Panc1 (cell line): ENCODE measurements around the gene CUX1. TPM values are rescaled to one million over a fixed set of nuclear protein-coding genes. Genes with fewer than 3 reads are reported as not detected.

Source experiments
- ATAC-seq: fragments of 200-7000 bp; cut with Tn5 transposase; 2 replicates; pipeline ENCODE4 v1.9.1; 2020; ENCODE audit warnings: mild to moderate bottlenecking, moderate library complexity
- BruUV-seq: library from RNA; stranded (reverse); fragments of 400-500 nt; replicated peaks from 2 replicates; lab custom pipeline; 2021; lab: Mats Ljungman, UMichigan
- CTCF ChIA-PET: fragments of 300-600 bp; sonication (Branson Sonifier 250); formaldehyde crosslinking; loops from one replicate; lab custom pipeline; 2022; ENCODE audit warnings: antibody characterized with exemption; lab: Charles Lee
- POLR2A ChIA-PET: fragments of 300-600 bp; sonication (Branson Sonifier 250); formaldehyde crosslinking; loops from one replicate; lab custom pipeline; 2022; ENCODE audit warnings: antibody characterized with exemption; lab: Charles Lee
- DNase-seq: peaks from one replicate; pipeline ENCODE4 v3.0.0-alpha.2; 2010; ENCODE audit warnings: low read depth, low spot score
- H3K27ac ChIP-seq: 2 replicates; pipeline ENCODE4 v1.5.1; 2011; ENCODE audit warnings: mild to moderate bottlenecking, low read length, inconsistent platforms
- H3K27me3 ChIP-seq: fragments of 200-500 bp; sonication (Bioruptor generic); 2 replicates; pipeline ENCODE4 v1.6.0; 2014; ENCODE audit warnings: low read length, inconsistent platforms; ENCODE audit not compliant: control insufficient read depth, insufficient read depth
- H3K36me3 ChIP-seq: fragments of 200-500 bp; sonication (Bioruptor generic); 2 replicates; pipeline ENCODE4 v1.5.1; 2014; ENCODE audit warnings: inconsistent platforms, mild to moderate bottlenecking, low read length, moderate library complexity; ENCODE audit not compliant: control insufficient read depth, insufficient read depth
- H3K4me1 ChIP-seq: 2 replicates; pipeline ENCODE4 v1.5.1; 2011; ENCODE audit warnings: inconsistent platforms, mild to moderate bottlenecking, low read length, moderate library complexity; ENCODE audit not compliant: control insufficient read depth, insufficient read depth
- H3K4me3 ChIP-seq, 2 experiments: 2 replicates each; pipeline ENCODE4 v1.5.1; 2011 to 2012; ENCODE audit warnings: low read depth in 2 of 2, low read length in 2 of 2, mild to moderate bottlenecking in 2 of 2, inconsistent platforms in 1 of 2, moderate library complexity in 1 of 2
- H3K9me3 ChIP-seq: fragments of 200-500 bp; sonication (Bioruptor generic); 2 replicates; pipeline ENCODE4 v1.5.1; 2014; ENCODE audit warnings: low read depth, mild to moderate bottlenecking, inconsistent platforms, low read length, moderate library complexity; ENCODE audit not compliant: control insufficient read depth, insufficient read depth
- POLR2AphosphoS5 ChIP-seq: IDR thresholded peaks from 2 replicates; pipeline ENCODE4 v1.6.1; 2012; ENCODE audit warnings: mild to moderate bottlenecking, low read depth, low read length, moderate library complexity
- SIN3A ChIP-seq: IDR thresholded peaks from 2 replicates; pipeline ENCODE4 v1.6.1; 2012; ENCODE audit warnings: low read depth, mild to moderate bottlenecking, low read length, moderate library complexity, borderline replicate concordance; ENCODE audit not compliant: insufficient read depth
- TCF7L2 ChIP-seq: IDR thresholded peaks from 2 replicates; pipeline ENCODE4 v1.6.1; 2011; ENCODE audit warnings: mild to moderate bottlenecking, low read depth, low read length, inconsistent platforms
- in situ Hi-C: cut with HindIII; loops from 2 replicates; pipeline ENCODE4 v1.10.0; 2016; ENCODE audit warnings: low sequenced_read_pairs, low pct_unique_long_range_greater_than_20kb
- intact Hi-C: fragments of 100-400 bp; cut with micrococcal nuclease; formaldehyde crosslinking; loops from one replicate; pipeline ENCODE4 v1.10.0; 2022; ENCODE audit not compliant: unreplicated experiment
- total RNA-seq: library from RNA; stranded (reverse); gene quantifications from one replicate; pipeline ENCODE4 v1.2.1, GENCODE V29; 2021; ENCODE audit not compliant: unreplicated experiment
- TF ChIP-seq, protein P1 (sequence below), 2 experiments: IDR thresholded peaks; 2 replicates each; pipeline ENCODE4 v1.6.1; 2011 to 2012; ENCODE audit warnings: low read depth in 2 of 2, control low read depth in 1 of 2, low read length in 1 of 2, mild to moderate bottlenecking in 1 of 2, moderate library complexity in 1 of 2; ENCODE audit not compliant: insufficient read depth in 1 of 2
- TF ChIP-seq, protein P2 (sequence below): fragments of 450-650 bp; IDR thresholded peaks from 2 replicates; pipeline ENCODE4 v1.5.1; 2017; ENCODE audit warnings: mild to moderate bottlenecking

CUX1 gene
- total RNA-seq, 1 experiment from 2014 or later = 50.9 TPM

DNA sequence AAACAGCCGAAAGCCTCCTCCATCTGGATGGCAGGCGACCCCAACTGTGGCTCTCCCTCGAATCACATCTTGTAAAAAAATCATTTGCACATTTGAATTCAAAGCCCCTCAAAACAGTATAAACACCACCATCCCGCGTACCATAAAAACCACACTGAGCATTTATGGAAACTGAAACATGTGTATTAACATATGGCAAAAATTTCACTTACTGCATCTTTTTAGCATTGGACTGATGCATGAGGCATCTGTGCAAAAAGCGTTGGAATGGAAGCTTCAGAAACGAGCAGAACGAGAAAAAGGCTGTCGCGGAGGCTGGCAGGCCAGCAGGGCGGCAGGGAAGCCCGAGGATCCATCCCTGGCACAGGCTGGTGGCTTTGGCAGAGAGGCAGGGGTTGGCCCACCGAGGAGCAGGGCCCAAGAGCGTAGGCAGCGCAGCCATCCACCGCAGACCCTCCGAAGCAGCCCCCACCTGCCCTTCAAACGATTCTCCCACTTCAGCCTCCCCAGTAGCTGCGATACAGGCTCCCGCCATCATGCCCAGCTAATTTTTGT lies 39.3 kb upstream of the CUX1 start:
- Histone ChIP-seq H3K9me3 (no peaks in the 10 kb centered on the region), H3K27me3 (no peaks in the 10 kb centered on the region), H3K36me3 (no peaks in the 10 kb centered on the region), H3K4me3 (no peak overlapping the region), H3K4me1 (no peaks in the 10 kb centered on the region), H3K27ac (no peak overlapping the region)
- TF ChIP-seq TCF7L2 (no peak), POLR2AphosphoS5 (no peak), SIN3A (no peak)
- TF ChIP-seq, protein P1, sequence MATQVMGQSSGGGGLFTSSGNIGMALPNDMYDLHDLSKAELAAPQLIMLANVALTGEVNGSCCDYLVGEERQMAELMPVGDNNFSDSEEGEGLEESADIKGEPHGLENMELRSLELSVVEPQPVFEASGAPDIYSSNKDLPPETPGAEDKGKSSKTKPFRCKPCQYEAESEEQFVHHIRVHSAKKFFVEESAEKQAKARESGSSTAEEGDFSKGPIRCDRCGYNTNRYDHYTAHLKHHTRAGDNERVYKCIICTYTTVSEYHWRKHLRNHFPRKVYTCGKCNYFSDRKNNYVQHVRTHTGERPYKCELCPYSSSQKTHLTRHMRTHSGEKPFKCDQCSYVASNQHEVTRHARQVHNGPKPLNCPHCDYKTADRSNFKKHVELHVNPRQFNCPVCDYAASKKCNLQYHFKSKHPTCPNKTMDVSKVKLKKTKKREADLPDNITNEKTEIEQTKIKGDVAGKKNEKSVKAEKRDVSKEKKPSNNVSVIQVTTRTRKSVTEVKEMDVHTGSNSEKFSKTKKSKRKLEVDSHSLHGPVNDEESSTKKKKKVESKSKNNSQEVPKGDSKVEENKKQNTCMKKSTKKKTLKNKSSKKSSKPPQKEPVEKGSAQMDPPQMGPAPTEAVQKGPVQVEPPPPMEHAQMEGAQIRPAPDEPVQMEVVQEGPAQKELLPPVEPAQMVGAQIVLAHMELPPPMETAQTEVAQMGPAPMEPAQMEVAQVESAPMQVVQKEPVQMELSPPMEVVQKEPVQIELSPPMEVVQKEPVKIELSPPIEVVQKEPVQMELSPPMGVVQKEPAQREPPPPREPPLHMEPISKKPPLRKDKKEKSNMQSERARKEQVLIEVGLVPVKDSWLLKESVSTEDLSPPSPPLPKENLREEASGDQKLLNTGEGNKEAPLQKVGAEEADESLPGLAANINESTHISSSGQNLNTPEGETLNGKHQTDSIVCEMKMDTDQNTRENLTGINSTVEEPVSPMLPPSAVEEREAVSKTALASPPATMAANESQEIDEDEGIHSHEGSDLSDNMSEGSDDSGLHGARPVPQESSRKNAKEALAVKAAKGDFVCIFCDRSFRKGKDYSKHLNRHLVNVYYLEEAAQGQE (IDR thresholded peaks at IDR 0.05; ENCODE audit: insufficient read depth in 1 of 2, low read depth in 2 of 2, low read length in 1 of 2) = no peak
- TF ChIP-seq, protein P2, sequence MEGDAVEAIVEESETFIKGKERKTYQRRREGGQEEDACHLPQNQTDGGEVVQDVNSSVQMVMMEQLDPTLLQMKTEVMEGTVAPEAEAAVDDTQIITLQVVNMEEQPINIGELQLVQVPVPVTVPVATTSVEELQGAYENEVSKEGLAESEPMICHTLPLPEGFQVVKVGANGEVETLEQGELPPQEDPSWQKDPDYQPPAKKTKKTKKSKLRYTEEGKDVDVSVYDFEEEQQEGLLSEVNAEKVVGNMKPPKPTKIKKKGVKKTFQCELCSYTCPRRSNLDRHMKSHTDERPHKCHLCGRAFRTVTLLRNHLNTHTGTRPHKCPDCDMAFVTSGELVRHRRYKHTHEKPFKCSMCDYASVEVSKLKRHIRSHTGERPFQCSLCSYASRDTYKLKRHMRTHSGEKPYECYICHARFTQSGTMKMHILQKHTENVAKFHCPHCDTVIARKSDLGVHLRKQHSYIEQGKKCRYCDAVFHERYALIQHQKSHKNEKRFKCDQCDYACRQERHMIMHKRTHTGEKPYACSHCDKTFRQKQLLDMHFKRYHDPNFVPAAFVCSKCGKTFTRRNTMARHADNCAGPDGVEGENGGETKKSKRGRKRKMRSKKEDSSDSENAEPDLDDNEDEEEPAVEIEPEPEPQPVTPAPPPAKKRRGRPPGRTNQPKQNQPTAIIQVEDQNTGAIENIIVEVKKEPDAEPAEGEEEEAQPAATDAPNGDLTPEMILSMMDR = no peak
- POLR2A ChIA-PET = no interaction called here
- BruUV-seq = no TSS peak
- DNase-seq (no peak), ATAC-seq (no peak)
- CTCF ChIA-PET = no interaction called here
- in situ Hi-C loops (no loop called here), intact Hi-C loops (no loop called here)

DNA sequence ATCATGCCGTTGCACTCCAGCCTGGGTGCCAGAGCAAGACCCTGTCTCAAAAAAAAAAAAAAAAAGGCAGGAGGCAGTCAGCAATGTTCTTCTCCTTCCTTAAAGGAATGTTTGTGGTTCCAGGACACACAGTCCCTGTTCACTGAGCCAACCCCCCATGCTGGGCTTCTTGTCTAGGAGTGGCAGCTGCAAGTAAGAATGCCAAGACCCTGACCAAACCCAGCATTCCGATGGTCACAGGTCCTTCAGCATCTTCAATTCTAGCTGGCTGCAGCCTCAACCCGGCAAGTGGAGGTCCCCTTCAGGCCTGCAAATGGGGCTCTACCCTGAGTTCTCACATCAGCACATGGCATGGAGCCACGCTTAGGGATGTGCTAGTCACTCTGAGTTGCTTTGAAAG lies 38.2 kb upstream of the CUX1 start:
- intact Hi-C loops = no loop called here
- H3K27me3 ChIP-seq = no peaks in the 10 kb centered on the region
- no peaks in the 10 kb centered on the region for H3K4me1 ChIP-seq
- no peaks in the 10 kb centered on the region for H3K9me3 ChIP-seq
- in situ Hi-C loops = no loop called here
- no TSS peak for BruUV-seq
- no peak for ATAC-seq
- ChIA-PET POLR2A (no interaction called here), CTCF (no interaction called here)
- no peak for DNase-seq
- TF ChIP-seq POLR2AphosphoS5 = no peak
- no peak for TF ChIP-seq SIN3A
- H3K4me3 ChIP-seq = no peak overlapping the region
- no peaks in the 10 kb centered on the region for H3K36me3 ChIP-seq
- no peak overlapping the region for H3K27ac ChIP-seq

DNA sequence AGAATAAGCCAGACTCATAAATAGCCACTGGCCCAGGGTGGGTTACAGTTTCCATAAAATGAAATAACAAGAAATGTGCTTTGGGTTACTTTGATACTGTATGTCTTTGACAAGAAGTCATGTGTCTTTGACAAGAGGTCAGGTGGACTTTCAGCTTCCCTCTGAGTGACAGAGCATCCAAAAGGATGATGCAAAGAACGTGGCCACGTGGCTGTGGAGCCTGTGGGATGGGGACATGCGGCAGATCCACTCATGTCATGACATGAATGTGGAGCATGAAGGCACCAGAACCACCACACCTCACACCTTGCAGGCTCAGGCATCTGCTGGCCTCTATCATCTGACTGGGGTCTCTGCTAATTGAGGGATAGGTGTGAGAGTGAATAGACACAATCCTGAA lies 37.1 kb upstream of the CUX1 start:
- TF ChIP-seq SIN3A (no peak), POLR2AphosphoS5 (no peak), TCF7L2 (no peak)
- TF ChIP-seq, protein P2 = no peak
- TF ChIP-seq, protein P1 (IDR thresholded peaks at IDR 0.05; ENCODE audit: insufficient read depth in 1 of 2, low read depth in 2 of 2, low read length in 1 of 2) = no peak
- no peak for DNase-seq
- no peaks in the 10 kb centered on the region for H3K4me1 ChIP-seq
- in situ Hi-C loops (no loop called here), intact Hi-C loops (no loop called here)
- ATAC-seq = no peak
- ChIA-PET CTCF (no interaction called here), POLR2A (no interaction called here)
- no TSS peak for BruUV-seq
- H3K9me3 ChIP-seq = no peaks in the 10 kb centered on the region
- H3K27me3 ChIP-seq = no peaks in the 10 kb centered on the region
- no peak overlapping the region for H3K4me3 ChIP-seq
- no peak overlapping the region for H3K27ac ChIP-seq
- H3K36me3 ChIP-seq = no peaks in the 10 kb centered on the region
